GM19463 (cell line): Measurements from ENCODE around the gene HAPSTR1.

Experiments
- ATAC-seq: cut with Tn5 transposase; IDR thresholded peaks from one replicate; pipeline ENCODE4 v1.9.1; 2021; ENCODE audit warnings: mild to moderate bottlenecking, moderate library complexity; ENCODE audit not compliant: unreplicated experiment

Gene HAPSTR1

GRCh38 chr16:9095656-9096397 is 4.4 kb downstream of the HAPSTR1 start:
- no peak for ATAC-seq

- ATAC-seq = no peak
Measured at GRCh38 chr16:9096416-9096952, 5.0 kb downstream of the HAPSTR1 start.

DNA sequence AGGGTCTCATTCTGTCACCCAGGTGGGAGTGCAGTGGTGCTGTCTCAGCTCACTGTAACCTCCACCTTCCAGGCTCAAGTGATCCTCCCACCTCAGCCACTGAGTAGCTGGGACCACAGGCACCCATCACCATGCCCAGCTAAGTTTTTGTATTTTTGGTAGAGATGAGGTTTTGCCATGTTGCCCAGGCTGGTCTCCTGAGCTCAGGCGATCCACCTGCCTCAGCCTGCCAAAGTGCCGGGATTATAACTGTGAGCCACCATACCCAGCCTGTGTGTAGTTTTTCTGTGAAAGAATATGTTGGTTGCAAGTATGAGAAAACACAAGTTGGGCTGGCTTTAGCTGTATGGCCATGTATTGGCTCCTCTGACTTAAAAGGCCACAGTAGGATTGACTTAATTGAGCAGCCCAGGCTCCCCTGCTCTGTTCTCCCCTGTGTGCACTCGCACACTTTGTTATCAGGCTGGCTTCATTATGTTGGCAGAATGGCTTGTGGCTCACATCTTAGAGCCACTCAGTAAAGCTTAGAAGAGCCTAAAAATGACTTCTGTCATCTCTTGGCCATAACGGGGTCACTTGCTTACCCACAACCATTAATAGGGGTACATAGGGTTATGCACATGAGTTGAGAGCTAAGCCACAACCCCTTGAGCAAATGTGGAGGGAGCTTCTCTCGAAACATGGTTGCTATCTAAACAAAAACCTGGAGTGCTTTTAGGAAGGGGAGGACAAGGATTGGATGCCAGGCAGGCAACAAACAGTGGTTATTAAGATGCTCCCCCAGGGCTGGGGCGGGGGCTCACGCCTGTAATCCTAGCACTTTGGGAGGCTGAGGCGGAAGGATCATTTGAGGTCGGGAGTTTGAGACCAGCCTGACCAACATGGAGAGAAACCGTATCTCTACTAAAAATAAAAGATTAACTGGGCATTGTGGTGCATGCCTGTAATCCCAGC is 6.1 kb downstream of the HAPSTR1 start:
- ATAC-seq = no peak

DNA sequence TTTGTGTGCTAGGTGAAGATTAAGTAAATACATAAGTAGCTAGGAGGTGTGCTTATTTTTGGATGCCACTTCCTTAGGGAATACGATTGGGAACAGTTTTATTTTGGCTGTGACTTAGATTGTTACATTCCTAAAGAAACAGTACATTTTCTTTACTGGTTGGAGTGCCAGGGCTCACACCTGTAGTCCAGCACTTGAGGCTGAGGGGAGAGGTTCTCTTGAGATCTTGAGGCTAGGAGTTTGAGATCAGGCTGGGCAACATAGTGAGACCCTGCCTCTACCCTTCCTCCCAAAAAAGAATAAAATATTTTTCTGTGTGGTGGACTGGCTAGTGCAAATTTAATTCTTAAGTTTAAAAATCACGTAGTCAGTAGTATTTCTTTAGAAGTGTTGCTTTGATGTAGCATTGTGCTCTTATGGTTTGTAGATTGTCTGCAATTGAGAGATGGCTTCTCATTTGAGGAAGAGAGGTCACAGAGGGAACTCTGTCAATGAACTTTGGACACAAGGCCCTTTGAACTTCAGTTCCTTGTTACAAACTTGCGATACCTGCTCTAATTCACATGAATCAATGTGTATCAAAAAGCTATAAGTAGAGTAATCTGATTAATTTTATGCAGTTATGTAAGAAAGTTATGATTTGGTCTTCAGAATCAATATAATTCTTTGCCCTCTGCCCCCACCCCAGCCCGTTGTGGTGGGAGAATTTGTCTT is 7.1 kb downstream of the HAPSTR1 start:
- ATAC-seq = no peak

- peak; percentile 70 for ATAC-seq
Measured at GRCh38 chr16:9099131-9099625, 7.7 kb downstream of the HAPSTR1 start.

- ATAC-seq = no peak
Measured at GRCh38 chr16:9102379-9102778, 10.9 kb downstream of the HAPSTR1 start.

DNA sequence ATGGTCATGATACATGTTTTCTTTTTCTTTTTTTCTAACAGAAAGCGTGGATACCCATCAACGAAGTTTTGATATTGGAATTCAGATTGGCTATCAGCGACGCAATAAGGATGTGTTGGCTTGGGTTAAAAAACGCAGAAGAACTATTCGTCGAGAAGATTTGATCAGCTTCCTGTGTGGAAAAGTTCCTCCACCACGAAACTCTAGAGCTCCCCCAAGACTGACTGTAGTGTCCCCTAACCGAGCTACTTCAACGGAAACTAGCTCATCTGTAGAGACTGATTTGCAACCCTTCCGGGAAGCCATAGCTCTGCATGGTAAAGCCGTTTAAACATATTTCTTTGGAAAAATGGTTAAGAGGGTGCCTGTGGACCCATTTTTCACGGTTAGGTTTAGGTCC is 11.5 kb downstream of the HAPSTR1 start:
- no peak for ATAC-seq

DNA sequence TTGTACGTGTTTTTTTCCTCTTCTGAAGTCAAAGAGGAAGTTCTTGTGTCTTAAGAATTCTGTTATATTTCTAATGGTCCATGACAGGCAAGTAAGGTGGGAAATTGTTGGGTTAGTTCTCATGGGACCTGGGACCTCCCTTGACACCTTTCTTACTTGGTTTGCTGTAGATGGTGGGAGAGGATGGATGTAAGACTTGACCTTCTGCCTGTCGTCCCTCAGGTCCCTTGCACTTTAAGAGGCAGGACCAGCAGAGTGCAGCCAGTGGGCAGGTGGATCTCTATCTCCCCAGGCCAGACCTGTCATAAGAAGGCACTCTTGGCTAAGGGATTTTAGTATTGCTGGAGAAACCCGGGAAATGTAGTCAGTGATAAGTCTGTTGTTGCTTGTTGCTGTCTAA is 12.1 kb downstream of the HAPSTR1 start:
- ATAC-seq = no peak

GRCh38 chr16:9105189-9105588 is 13.7 kb downstream of the HAPSTR1 start:
- no peak for ATAC-seq

GRCh38 chr16:9107025-9107970 is 15.9 kb downstream of the HAPSTR1 start:
- ATAC-seq = no peak

GRCh38 chr16:9109255-9109654 is 17.8 kb downstream of the HAPSTR1 start:
- no peak for ATAC-seq

DNA sequence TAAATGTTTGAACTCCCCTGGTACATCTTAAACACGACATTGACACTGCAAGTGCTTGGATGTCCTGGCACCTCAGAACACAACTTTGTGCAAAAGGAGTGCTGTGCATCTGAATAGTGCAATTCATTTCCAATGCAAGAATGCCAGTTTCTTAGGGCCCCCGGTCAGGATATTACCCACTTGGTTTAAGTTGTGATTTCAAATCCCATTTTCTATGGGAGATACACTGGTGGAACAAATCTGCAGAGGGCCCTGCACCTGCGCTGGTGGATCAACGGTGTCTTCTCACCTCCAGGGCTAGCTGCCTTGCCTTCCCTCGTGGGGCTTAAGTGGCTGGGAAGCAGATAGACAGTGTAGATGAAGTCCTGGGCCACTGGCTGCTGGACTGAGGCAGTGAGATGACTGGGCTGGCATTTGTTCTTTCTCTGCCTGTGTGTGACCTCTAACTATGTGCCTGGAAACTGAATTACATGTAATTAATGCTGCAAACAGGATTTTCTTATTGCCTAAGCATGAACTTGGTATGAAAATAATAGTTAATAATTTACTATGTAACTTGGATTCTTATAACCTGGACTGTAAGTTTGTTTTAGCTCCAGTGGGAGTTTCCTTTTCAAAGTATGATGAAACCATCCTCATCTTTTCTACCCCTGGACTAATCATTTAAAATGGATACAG is 20.9 kb downstream of the HAPSTR1 start:
- no peak for ATAC-seq

DNA sequence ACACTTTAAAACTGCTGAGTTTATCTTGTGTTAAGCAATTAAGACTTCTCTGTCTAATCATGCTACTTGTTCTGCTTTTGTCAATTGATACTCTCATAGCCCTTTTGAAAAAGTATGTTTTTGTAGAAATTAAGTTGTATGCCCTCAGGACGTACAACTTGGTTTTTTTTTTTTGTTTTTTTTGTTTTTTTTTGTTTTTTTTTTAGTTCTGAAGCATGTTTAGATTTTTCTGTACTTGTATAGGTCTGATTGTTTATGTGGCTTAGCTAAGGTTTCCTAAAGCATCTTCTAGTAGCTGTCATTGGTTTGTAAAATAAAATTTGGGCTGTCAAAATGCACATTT is 21.4 kb downstream of the HAPSTR1 start:
- ATAC-seq = no peak

DNA sequence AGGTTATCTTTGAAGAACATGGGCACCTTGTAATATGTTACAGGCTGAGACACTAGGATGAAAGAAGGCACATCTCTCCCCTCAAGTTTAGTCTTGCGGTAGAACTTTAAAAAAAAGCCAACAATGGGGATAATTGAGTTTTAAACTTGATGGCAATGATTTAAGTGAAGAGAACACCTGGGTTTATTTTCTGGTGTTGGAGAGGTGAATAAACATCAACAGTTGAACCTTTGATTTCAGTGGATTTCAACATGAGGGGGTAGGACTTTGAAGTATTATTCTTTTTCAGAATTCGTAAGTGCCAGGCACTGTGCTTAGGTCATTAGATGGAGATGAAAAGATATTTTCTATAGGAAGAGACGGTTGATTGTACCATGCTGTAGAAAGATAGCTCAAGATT is 22.3 kb downstream of the HAPSTR1 start:
- ATAC-seq = no peak

GRCh38 chr16:9114112-9114511 is 22.7 kb downstream of the HAPSTR1 start:
- no peak for ATAC-seq

GRCh38 chr16:9114842-9115241 is 23.4 kb downstream of the HAPSTR1 start:
- ATAC-seq = no peak

- ATAC-seq = no peak
Measured at GRCh38 chr16:9115277-9115676, 23.8 kb downstream of the HAPSTR1 start.

GRCh38 chr16:9116141-9116540 is 24.7 kb downstream of the HAPSTR1 start:
- no peak for ATAC-seq

- no peak for ATAC-seq
Measured at GRCh38 chr16:9118170-9118569, 26.7 kb downstream of the HAPSTR1 start.
